GM12878 (cell line): ENCODE data around the gene PLEKHA7. TPM values are rescaled to one million over a fixed set of nuclear protein-coding genes. Genes with fewer than 3 reads are reported as not detected.

Experiments used
- CBX3 ChIP-seq: fragments of 200-600 bp; sonication (generic); IDR thresholded peaks from 2 replicates; pipeline ENCODE4 v1.6.1; 2016; ENCODE audit warnings: low read depth, borderline replicate concordance
- HDAC6 ChIP-seq: fragments of 200-600 bp; sonication (generic); IDR thresholded peaks from one replicate; pipeline ENCODE4 v1.8.0; 2017; ENCODE audit warnings: antibody characterized with exemption; ENCODE audit not compliant: unreplicated experiment
- MXI1 ChIP-seq: fragments of 150-350 bp; IDR thresholded peaks from 2 replicates; pipeline ENCODE4 v1.6.1; 2011; ENCODE audit warnings: low read depth, mild to moderate bottlenecking, inconsistent platforms, low read length, improper control_type of control experiment
- MYB ChIP-seq: fragments of 150-350 bp; IDR thresholded peaks from 2 replicates; pipeline ENCODE4 v1.6.1; 2014; ENCODE audit warnings: mild to moderate bottlenecking, low read depth, low read length, borderline replicate concordance
- MYC ChIP-seq: IDR thresholded peaks from 2 replicates; pipeline ENCODE4 v1.6.1; 2011; ENCODE audit warnings: mild to moderate bottlenecking, low read length, moderate library complexity, inconsistent platforms; ENCODE audit not compliant: insufficient read depth, insufficient replicate concordance, insufficient read length, severe bottlenecking
- NBN ChIP-seq: fragments of 450-650 bp; IDR thresholded peaks from 2 replicates; pipeline ENCODE4 v1.6.1; 2016
- PAX8 ChIP-seq: fragments of 450-650 bp; IDR thresholded peaks from 2 replicates; pipeline ENCODE4 v1.6.1; 2017; ENCODE audit warnings: mild to moderate bottlenecking, moderate library complexity
- RELA ChIP-seq: fragments of 450-650 bp; IDR thresholded peaks from 2 replicates; pipeline ENCODE4 v1.8.0; 2014; ENCODE audit warnings: borderline replicate concordance; ENCODE audit not compliant: partially characterized antibody
- polyA plus RNA-seq, 11 experiments: library from polyadenylated mRNA; depleted of rRNA in 4 of 11; unstranded in 6 of 11; stranded (reverse) in 5 of 11; fragments of >200 nt; fragmentation: Nextera tagmentation in 4 of 11; fragmentation: Illumina TruSeq in 1 of 11; extraction: Ambion mirVana in 4 of 11; extraction: Trizol in 1 of 11; gene quantifications; 1 replicate in 1 of 11; 2 replicates in 10 of 11; pipeline versions ENCODE4 v1.2.1 to v1.2.3, GENCODE V29; 2011 to 2016; ENCODE audit warnings: inconsistent platforms in 2 of 11, missing spikeins in 2 of 11, low read depth in 1 of 11
- total RNA-seq, 4 experiments: library from RNA; depleted of rRNA in 3 of 4; stranded (reverse); fragments of >200 nt in 3 of 4; fragmentation: Illumina TruSeq in 1 of 4; extraction: Trizol in 1 of 4; gene quantifications; 2 replicates each; pipeline versions ENCODE4 v1.2.1 to v1.2.3, GENCODE V29; 2013 to 2021
- TF ChIP-seq, protein P1 (sequence below): fragments of 450-650 bp; formaldehyde crosslinking; IDR thresholded peaks from 2 replicates; pipeline ENCODE4 v1.4.0; 2020; ENCODE audit warnings: mild to moderate bottlenecking, moderate library complexity
- TF ChIP-seq, protein P2 (sequence below): fragments of 450-650 bp; IDR thresholded peaks from 2 replicates; pipeline ENCODE4 v1.6.1; 2016; ENCODE audit warnings: mild to moderate bottlenecking
- TF ChIP-seq, protein P3 (sequence below): fragments of 450-650 bp; IDR thresholded peaks from 2 replicates; pipeline ENCODE4 v1.6.1; 2017; ENCODE audit warnings: borderline replicate concordance
- TF ChIP-seq, protein P4 (sequence below): IDR thresholded peaks from 2 replicates; pipeline ENCODE4 v1.6.1; 2012; ENCODE audit warnings: low read depth, low read length, improper control_type of control experiment

Gene PLEKHA7
- total and polyA plus RNA-seq, 10 of the 15 experiments (the other 5 are each of a cell fraction or from before 2014, with no cell fraction given), result 0.45 to 5.3 (median 2.1) TPM

DNA sequence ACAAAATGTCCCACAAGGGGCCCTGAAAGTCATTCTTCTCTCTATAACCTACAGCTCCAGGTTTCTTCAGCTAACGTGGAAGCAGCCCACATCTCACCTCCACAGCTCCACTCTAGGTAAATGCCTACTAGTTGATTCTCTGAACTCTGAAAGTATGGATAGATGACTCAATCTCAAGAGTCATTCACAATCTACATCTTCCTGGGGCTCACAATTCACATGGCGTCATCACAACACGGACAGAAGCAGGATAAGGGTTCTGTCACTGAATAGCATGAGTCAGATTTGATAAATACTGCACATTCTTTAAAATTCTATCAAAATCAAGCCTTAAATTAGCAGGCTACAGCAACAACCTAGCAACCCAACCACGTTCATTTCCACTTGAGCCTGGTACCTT lies 96.3 kb downstream of the PLEKHA7 start (continued):
- TF ChIP-seq, protein P1, sequence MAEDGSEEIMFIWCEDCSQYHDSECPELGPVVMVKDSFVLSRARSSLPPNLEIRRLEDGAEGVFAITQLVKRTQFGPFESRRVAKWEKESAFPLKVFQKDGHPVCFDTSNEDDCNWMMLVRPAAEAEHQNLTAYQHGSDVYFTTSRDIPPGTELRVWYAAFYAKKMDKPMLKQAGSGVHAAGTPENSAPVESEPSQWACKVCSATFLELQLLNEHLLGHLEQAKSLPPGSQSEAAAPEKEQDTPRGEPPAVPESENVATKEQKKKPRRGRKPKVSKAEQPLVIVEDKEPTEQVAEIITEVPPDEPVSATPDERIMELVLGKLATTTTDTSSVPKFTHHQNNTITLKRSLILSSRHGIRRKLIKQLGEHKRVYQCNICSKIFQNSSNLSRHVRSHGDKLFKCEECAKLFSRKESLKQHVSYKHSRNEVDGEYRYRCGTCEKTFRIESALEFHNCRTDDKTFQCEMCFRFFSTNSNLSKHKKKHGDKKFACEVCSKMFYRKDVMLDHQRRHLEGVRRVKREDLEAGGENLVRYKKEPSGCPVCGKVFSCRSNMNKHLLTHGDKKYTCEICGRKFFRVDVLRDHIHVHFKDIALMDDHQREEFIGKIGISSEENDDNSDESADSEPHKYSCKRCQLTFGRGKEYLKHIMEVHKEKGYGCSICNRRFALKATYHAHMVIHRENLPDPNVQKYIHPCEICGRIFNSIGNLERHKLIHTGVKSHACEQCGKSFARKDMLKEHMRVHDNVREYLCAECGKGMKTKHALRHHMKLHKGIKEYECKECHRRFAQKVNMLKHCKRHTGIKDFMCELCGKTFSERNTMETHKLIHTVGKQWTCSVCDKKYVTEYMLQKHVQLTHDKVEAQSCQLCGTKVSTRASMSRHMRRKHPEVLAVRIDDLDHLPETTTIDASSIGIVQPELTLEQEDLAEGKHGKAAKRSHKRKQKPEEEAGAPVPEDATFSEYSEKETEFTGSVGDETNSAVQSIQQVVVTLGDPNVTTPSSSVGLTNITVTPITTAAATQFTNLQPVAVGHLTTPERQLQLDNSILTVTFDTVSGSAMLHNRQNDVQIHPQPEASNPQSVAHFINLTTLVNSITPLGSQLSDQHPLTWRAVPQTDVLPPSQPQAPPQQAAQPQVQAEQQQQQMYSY (CRISPR knock-in tag), result no peak
- no peak for TF ChIP-seq CBX3
- TF ChIP-seq PAX8, result no peak
- TF ChIP-seq, protein P2, sequence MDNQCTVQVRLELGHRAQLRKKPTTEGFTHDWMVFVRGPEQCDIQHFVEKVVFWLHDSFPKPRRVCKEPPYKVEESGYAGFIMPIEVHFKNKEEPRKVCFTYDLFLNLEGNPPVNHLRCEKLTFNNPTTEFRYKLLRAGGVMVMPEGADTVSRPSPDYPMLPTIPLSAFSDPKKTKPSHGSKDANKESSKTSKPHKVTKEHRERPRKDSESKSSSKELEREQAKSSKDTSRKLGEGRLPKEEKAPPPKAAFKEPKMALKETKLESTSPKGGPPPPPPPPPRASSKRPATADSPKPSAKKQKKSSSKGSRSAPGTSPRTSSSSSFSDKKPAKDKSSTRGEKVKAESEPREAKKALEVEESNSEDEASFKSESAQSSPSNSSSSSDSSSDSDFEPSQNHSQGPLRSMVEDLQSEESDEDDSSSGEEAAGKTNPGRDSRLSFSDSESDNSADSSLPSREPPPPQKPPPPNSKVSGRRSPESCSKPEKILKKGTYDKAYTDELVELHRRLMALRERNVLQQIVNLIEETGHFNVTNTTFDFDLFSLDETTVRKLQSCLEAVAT, result no peak
- no peak for TF ChIP-seq NBN
- no peak for TF ChIP-seq RELA
- no peak for TF ChIP-seq MYB
- TF ChIP-seq, protein P3, sequence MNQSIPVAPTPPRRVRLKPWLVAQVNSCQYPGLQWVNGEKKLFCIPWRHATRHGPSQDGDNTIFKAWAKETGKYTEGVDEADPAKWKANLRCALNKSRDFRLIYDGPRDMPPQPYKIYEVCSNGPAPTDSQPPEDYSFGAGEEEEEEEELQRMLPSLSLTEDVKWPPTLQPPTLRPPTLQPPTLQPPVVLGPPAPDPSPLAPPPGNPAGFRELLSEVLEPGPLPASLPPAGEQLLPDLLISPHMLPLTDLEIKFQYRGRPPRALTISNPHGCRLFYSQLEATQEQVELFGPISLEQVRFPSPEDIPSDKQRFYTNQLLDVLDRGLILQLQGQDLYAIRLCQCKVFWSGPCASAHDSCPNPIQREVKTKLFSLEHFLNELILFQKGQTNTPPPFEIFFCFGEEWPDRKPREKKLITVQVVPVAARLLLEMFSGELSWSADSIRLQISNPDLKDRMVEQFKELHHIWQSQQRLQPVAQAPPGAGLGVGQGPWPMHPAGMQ, result no peak
- TF ChIP-seq HDAC6, result no peak
- TF ChIP-seq, protein P4, sequence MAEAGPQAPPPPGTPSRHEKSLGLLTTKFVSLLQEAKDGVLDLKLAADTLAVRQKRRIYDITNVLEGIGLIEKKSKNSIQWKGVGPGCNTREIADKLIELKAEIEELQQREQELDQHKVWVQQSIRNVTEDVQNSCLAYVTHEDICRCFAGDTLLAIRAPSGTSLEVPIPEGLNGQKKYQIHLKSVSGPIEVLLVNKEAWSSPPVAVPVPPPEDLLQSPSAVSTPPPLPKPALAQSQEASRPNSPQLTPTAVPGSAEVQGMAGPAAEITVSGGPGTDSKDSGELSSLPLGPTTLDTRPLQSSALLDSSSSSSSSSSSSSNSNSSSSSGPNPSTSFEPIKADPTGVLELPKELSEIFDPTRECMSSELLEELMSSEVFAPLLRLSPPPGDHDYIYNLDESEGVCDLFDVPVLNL, result no peak
- no peak for TF ChIP-seq MXI1
- TF ChIP-seq MYC, result no peak
